ENCODE measurements around the gene PGA5.
"Not testable (repeated sequence)": the region's sequence is repeated elsewhere in the genome, so short reads cannot be mapped to it uniquely, and the experiment has no call there.

PGA5 gene

DNA sequence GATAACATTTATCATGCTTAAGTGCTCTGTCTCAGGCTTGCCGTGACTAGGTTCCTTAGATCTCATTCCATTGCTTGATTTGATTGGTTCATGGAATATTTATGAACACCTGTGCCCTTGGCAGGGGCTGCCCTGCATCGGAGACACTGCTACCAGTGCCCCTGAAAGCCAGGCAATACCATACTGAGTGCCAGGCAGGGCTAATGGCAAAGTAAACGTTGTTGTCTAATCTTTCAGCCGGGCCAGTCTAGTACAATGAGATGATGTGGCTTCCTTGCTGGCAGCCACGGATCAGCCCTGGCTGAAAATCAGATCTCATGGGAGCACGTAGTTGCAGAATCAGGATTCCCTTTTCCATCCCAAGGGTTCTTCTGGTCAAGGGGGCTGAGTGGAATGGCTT is 42.6 kb upstream of the PGA5 start:
- TF ChIP-seq, protein P1, sequence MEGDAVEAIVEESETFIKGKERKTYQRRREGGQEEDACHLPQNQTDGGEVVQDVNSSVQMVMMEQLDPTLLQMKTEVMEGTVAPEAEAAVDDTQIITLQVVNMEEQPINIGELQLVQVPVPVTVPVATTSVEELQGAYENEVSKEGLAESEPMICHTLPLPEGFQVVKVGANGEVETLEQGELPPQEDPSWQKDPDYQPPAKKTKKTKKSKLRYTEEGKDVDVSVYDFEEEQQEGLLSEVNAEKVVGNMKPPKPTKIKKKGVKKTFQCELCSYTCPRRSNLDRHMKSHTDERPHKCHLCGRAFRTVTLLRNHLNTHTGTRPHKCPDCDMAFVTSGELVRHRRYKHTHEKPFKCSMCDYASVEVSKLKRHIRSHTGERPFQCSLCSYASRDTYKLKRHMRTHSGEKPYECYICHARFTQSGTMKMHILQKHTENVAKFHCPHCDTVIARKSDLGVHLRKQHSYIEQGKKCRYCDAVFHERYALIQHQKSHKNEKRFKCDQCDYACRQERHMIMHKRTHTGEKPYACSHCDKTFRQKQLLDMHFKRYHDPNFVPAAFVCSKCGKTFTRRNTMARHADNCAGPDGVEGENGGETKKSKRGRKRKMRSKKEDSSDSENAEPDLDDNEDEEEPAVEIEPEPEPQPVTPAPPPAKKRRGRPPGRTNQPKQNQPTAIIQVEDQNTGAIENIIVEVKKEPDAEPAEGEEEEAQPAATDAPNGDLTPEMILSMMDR (IDR thresholded peaks at IDR 0.05): no peak
- Histone ChIP-seq H3K36me3 (no peaks in the 10 kb centered on the region), H3K27me3 (peaks cover 0 to 21% of the 10 kb centered on the region in 2 donors), H3K9me3 (peaks cover 0 to 12% (median 0%) of the 10 kb centered on the region in 3 donors), H3K4me3 (no peak overlapping the region), H3K4me1 (no peaks in the 10 kb centered on the region), H3K27ac (no peak overlapping the region)
- intact Hi-C loops (cut with DNase I; ENCODE audit: low total_unique reads): no loop called here
- DNase-seq: no peak

DNA sequence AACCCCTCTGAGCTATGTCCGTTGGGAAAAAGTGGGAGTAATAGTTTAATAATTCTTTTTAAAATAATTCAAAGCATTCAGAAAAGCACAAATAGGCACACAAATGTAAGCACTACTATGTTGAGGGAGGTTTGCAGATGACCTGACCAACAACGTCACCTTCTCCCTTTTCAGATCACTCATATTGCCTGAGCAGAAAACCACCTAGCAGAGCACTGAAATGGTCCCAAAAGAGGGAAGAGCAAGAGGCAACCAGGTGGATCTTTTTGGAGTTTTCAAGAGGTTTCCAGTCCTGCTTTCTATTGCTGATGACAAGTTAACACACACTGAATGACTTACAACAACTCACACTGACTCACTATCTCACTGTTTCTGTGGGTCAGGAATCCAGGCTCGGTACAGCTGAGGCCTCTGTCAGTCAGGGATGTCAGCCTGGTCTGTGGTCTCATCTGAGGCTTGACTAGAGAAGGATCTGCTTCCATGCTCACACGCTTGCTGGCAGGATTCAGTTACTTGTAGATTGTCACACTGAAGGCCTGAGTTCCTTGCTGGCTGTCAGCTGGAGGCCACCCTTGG is 41.9 kb upstream of the PGA5 start:
- H3K4me3 ChIP-seq: no peak overlapping the region

DNA sequence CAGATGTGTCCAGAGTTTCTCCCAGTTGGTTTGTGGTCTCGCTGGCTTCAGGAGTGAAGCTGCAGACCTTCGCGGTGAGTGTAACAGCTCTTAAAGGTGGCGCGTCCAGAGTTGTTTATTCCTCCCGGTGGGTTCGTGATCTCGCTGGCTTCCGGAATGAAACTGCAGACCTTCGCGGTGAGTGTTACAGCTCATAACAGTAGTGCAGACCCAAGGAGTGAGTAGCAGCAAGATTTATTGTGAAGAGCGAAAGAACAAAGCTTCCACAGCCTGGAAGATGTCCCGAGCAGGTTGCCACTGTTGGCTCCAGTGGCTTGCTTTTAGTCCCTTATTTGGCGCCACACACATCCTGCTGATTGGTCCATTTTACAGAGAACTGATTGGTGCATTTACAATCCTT is 39.5 kb upstream of the PGA5 start:
- no peak overlapping the region for H3K4me3 ChIP-seq
- no peak overlapping the region for H3K27ac ChIP-seq
- H3K9me3 ChIP-seq: peaks cover 0 to 12% (median 0%) of the 10 kb centered on the region in 3 donors
- no peaks in the 10 kb centered on the region for H3K36me3 ChIP-seq
- TF ChIP-seq, protein P1 (IDR thresholded peaks at IDR 0.05): no peak
- no peaks in the 10 kb centered on the region for H3K4me1 ChIP-seq
- intact Hi-C loops (cut with DNase I; ENCODE audit: low total_unique reads): no loop called here
- H3K27me3 ChIP-seq: peaks cover 0 to 4% of the 10 kb centered on the region in 2 donors
- no peak for DNase-seq

More for the DNA sequence above, 41.9 kb upstream of the PGA5 start:
- Histone ChIP-seq H3K27me3 (peaks cover 0 to 18% of the 10 kb centered on the region in 2 donors), H3K27ac (no peak overlapping the region), H3K36me3 (no peaks in the 10 kb centered on the region), H3K9me3 (peaks cover 0 to 12% (median 0%) of the 10 kb centered on the region in 3 donors), H3K4me1 (no peaks in the 10 kb centered on the region)
- intact Hi-C loops (cut with DNase I; ENCODE audit: low total_unique reads): no loop called here
- no peak for DNase-seq
- TF ChIP-seq, protein P1 (IDR thresholded peaks at IDR 0.05): no peak

DNA sequence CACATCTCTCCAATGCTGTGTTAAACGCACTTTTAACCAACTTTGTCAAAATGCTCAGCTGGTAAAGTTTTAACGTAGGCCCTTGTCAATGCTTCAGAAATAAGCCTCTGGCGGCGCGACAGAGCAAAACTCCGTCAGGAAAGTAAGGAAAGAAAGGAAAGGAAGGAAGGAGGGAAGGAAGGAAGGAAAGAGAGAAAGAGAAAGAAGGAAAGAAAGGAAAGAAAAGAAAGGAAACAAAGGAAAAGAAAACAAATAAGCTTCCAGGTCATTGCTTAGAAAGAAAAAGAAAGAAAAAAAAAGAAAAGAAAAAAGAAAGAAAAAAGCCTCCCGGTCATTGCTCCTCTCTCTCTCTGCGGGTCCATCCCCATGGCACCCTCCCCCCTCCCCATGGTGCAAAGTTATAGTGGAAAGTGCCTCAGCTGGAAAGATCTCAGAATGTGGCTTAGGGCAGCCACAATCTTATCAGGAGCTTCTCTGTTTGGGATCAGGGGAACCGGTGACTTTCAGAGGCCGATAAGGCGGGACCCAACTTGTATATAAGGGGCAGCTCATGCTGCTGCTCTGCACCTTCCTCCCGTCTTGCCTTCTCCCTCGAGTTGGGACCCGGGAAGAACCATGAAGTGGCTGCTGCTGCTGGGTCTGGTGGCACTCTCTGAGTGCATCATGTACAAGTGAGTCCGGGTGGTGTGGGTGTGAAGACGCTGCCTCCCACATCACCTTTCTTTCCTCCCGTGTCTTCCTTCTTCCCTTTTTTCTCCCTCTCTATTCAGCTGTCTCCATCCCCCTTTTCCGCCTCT is 37.8 kb upstream of the PGA5 start, which contains the start of gene PGA3:
Gene PGA3, plus strand, starts transcription at position 566 of the 797 bp plus-strand sequence. Its CDS starts 50 bp downstream, at position 616.
- H3K27me3 ChIP-seq; intact Hi-C loops (cut with DNase I; ENCODE audit: low total_unique reads); H3K36me3 ChIP-seq; H3K4me3 ChIP-seq; H3K4me1 ChIP-seq; DNase-seq; H3K27ac ChIP-seq: not testable (repeated sequence)
- peaks cover 0 to 12% (median 0%) of the 10 kb centered on the region in 3 donors for H3K9me3 ChIP-seq

DNA sequence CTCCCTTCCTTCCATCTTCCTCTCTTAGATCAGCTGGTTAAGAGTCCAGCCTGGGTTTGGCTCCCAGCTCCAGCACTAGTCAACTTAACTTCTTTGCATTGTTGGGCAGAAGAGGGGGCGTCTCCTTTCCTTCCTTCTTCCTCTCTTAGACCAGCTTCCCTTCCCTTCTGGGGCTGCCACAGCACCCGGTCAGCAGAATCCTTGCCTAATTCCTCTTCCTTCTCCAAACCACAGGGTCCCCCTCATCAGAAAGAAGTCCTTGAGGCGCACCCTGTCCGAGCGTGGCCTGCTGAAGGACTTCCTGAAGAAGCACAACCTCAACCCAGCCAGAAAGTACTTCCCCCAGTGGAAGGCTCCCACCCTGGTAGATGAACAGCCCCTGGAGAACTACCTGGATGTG is 37.1 kb upstream of the PGA5 start:
- H3K4me3 ChIP-seq; H3K36me3 ChIP-seq; intact Hi-C loops (cut with DNase I; ENCODE audit: low total_unique reads): not testable (repeated sequence)

DNA sequence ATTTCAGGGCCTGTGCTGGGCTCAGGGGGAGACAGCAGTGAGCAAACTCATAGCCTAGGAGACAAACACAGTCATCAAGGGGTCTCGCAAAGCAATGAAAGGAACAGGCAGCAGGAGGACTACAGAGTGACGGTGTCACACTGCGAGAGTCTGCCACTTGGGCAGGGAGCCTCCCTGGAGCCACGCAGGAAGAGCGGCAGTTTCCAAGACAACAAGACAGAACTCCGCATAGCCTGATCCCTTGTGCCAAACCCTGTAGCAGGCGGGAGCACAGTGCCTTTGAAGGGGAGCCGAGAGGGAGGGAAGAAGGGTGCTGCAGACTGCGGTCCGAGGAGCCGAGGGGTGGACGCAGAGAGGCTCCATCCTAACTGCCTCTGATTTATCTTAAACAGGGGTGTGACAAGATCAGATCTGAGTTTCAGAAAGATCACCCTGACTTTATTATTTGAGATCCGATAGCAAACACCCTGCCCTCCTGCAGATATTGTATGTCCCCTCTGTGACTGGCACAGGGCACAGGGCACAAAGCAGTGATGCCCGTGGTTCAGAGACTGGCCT is 36.4 kb upstream of the PGA5 start:
- H3K27me3 ChIP-seq; H3K27ac ChIP-seq; H3K4me1 ChIP-seq; H3K9me3 ChIP-seq; H3K4me3 ChIP-seq; intact Hi-C loops (cut with DNase I; ENCODE audit: low total_unique reads); H3K36me3 ChIP-seq: not testable (repeated sequence)
- DNase-seq: peak in 1 of 2 donors; percentile 29

More for the DNA sequence above, 37.1 kb upstream of the PGA5 start:
- DNase-seq, H3K4me1 ChIP-seq, H3K9me3 ChIP-seq, H3K27me3 ChIP-seq, H3K27ac ChIP-seq: not testable (repeated sequence)

DNA sequence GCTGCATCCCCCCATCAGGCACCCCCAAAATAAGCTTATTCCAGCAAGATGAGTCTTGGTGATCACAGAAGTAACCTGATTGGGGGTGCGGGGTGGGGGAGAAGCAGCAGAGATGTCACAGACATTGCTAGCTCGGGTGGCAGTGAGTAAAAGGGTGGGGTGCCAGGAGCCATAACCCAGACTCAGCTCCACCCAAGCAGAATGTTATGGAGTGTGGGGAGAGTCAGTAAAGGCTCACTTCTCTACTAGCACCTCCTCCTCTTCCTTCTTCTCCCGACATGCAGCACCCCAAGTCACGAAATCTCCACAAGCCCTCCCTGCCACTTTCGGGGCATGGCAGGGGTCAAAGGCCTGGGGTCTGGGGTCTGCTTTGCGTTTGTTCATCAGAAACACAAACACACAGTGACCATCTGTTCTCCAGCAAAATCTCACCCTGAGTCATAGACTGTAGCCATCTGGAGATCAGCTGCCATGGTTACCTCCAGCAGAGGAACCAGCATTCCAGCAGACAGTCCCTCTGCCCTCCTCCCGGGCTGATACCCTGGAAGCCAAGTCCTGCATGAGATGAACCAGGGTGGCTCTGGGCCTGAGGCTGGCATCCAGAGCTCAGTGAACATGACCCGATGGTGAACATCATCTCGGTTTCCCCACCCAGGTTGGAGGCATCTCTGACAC is 33.2 kb upstream of the PGA5 start:
- H3K4me3 ChIP-seq; intact Hi-C loops (cut with DNase I; ENCODE audit: low total_unique reads); H3K9me3 ChIP-seq: not testable (repeated sequence)

DNA sequence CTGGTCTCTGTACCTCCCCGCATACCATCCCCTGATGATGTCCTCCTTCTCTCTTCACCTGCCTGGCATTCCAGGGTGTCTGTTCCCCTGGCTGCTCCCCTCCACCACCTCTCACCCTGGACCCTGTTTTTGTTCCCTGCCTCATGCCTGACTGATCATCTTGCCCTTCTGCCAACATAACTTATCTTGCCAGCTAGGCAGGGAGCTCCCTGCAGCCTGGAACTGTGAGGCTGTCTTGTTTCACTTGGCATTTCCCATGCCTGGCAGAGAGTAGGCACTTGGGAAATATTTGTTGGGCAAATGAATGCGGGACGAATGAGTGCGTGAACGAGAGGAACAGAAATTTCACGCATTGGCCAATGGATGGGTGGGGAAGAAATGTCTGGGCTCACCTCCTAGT is 30.3 kb upstream of the PGA5 start:
- DNase-seq; H3K27ac ChIP-seq; H3K4me3 ChIP-seq; intact Hi-C loops (cut with DNase I; ENCODE audit: low total_unique reads); H3K27me3 ChIP-seq; H3K9me3 ChIP-seq; H3K4me1 ChIP-seq; H3K36me3 ChIP-seq: not testable (repeated sequence)

More for the DNA sequence above, 33.2 kb upstream of the PGA5 start:
- not testable (repeated sequence) for H3K4me1 ChIP-seq, H3K27me3 ChIP-seq, DNase-seq, H3K27ac ChIP-seq, H3K36me3 ChIP-seq

DNA sequence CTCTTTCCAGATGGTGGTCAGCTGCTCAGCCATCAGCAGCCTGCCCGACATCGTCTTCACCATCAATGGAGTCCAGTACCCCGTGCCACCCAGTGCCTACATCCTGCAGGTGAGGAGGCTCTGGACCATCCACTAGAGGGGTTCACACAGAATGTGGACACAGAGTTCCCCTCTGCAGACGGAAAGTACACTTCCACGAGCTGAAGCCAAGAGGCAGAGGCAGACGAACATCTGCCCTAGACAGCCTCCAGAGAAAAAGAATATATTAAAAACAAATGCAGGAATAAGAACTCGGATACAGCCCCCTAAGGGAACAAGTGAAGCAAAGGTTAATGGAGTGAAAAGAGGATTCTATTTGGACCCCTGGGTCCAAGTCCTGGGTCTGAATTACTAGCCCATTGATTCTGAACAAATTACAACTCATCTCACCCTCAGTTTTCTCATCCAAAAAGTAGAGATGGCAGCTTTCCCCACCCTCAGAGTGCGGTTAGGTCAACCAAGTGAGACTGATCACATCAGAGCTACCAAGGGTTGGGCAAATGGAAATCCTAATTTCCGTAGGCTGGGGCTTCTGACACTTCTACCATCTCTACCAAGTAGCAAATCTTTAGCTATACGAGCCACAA is 29.5 kb upstream of the PGA5 start:
- H3K27ac ChIP-seq; H3K4me1 ChIP-seq; H3K36me3 ChIP-seq; intact Hi-C loops (cut with DNase I; ENCODE audit: low total_unique reads); DNase-seq; H3K9me3 ChIP-seq; H3K27me3 ChIP-seq; H3K4me3 ChIP-seq: not testable (repeated sequence)

DNA sequence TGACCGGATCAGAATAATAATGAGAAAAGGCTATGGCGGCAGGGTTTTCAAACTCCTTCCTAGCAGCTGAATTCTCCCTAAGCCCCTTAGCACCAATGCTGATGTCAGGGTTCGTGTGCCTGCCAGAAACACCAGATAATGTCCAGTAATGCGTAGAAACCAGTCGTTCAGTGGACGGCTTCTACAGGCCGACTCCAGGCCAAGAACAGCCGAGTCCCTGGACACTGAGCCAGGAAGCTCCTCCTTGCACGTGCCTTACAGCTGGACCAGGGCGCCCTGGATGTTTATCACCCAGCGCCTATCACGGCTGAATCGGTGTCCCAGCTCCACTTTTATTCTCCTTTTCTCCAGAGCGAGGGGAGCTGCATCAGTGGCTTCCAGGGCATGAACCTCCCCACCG is 28.8 kb upstream of the PGA5 start:
- H3K9me3 ChIP-seq; H3K27ac ChIP-seq; H3K4me1 ChIP-seq; H3K27me3 ChIP-seq; H3K4me3 ChIP-seq; DNase-seq; intact Hi-C loops (cut with DNase I; ENCODE audit: low total_unique reads); H3K36me3 ChIP-seq: not testable (repeated sequence)
